NB4 (cell line): ENCODE measurements around the gene PRSS1.
"Not testable (repeated sequence)": the region's sequence is repeated elsewhere in the genome, so short reads cannot be mapped to it uniquely, and the experiment has no call there.

ENCODE experiments used
- POLR2A ChIP-seq: IDR thresholded peaks from 2 replicates; pipeline ENCODE4 v1.6.1; 2011; ENCODE audit warnings: mild to moderate bottlenecking; ENCODE audit not compliant: insufficient read length; ENCODE audit errors: extremely low read depth
- TF ChIP-seq, protein P1 (sequence below): IDR thresholded peaks from 2 replicates; pipeline ENCODE4 v1.6.1; 2011; ENCODE audit warnings: low read depth, low read length

GRCh38 chr7:142775351-142776115, 26.3 kb downstream of the PRSS1 start:
- TF ChIP-seq POLR2A: not testable (repeated sequence)
- TF ChIP-seq, protein P1, sequence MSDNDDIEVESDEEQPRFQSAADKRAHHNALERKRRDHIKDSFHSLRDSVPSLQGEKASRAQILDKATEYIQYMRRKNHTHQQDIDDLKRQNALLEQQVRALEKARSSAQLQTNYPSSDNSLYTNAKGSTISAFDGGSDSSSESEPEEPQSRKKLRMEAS: not testable (repeated sequence)
